SK-N-SH treated with all-trans-retinoic acid at 6 μM for 48 hours (cell line): Measurements from ENCODE around the gene CACNB2.

ENCODE experiments used
- ARNTL ChIP-seq: fragments of 450-650 bp; formaldehyde crosslinking; IDR thresholded peaks from 2 replicates; pipeline ENCODE4 v1.5.0; 2020; ENCODE audit warnings: low read depth, mild to moderate bottlenecking, moderate library complexity, borderline replicate concordance
- CSDC2 ChIP-seq: fragments of 250-450 bp; sonication (Bioruptor Pico); IDR thresholded peaks from 2 replicates; pipeline ENCODE4 v1.5.0; 2020; ENCODE audit warnings: mild to moderate bottlenecking, moderate library complexity
- RARB ChIP-seq: fragments of 250-450 bp; sonication (Bioruptor Pico); IDR thresholded peaks from 2 replicates; pipeline ENCODE4 v1.8.0; 2021; ENCODE audit warnings: mild to moderate bottlenecking, moderate library complexity
- SNAI2 ChIP-seq: fragments of 250-450 bp; sonication (Bioruptor Pico); IDR thresholded peaks from 2 replicates; pipeline ENCODE4 v1.5.0; 2020; ENCODE audit warnings: mild to moderate bottlenecking, moderate library complexity
- ZC3H10 ChIP-seq: fragments of 250-450 bp; sonication (Bioruptor Pico); IDR thresholded peaks from 2 replicates; pipeline ENCODE4 v1.5.1; 2021; ENCODE audit warnings: mild to moderate bottlenecking, moderate library complexity
- ZFP30 ChIP-seq: fragments of 450-650 bp; formaldehyde crosslinking; IDR thresholded peaks from 2 replicates; pipeline ENCODE4 v1.5.0; 2022; ENCODE audit warnings: mild to moderate bottlenecking, moderate library complexity
- ZNF565 ChIP-seq: fragments of 450-650 bp; formaldehyde crosslinking; conservative IDR thresholded peaks from 2 replicates; pipeline ENCODE4 v1.5.0; 2020; ENCODE audit warnings: low read depth, mild to moderate bottlenecking, moderate library complexity
- TF ChIP-seq, protein P1 (sequence below): fragments of 250-450 bp; sonication (Bioruptor Pico); IDR thresholded peaks from 2 replicates; pipeline ENCODE4 v1.8.0; 2020; ENCODE audit warnings: mild to moderate bottlenecking, moderate library complexity, borderline replicate concordance
- TF ChIP-seq, protein P2 (sequence below): fragments of 250-450 bp; sonication (Bioruptor Pico); IDR thresholded peaks from 2 replicates; pipeline ENCODE4 v1.5.1; 2020; ENCODE audit warnings: low read depth, mild to moderate bottlenecking, moderate library complexity

GRCh38 chr10:18367840-18368239, 227.6 kb downstream of the CACNB2 start:
- TF ChIP-seq, protein P1, sequence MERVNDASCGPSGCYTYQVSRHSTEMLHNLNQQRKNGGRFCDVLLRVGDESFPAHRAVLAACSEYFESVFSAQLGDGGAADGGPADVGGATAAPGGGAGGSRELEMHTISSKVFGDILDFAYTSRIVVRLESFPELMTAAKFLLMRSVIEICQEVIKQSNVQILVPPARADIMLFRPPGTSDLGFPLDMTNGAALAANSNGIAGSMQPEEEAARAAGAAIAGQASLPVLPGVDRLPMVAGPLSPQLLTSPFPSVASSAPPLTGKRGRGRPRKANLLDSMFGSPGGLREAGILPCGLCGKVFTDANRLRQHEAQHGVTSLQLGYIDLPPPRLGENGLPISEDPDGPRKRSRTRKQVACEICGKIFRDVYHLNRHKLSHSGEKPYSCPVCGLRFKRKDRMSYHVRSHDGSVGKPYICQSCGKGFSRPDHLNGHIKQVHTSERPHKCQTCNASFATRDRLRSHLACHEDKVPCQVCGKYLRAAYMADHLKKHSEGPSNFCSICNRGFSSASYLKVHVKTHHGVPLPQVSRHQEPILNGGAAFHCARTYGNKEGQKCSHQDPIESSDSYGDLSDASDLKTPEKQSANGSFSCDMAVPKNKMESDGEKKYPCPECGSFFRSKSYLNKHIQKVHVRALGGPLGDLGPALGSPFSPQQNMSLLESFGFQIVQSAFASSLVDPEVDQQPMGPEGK = no peak
- TF ChIP-seq ZFP30 (CRISPR knock-in tag) (no peak), RARB (CRISPR knock-in tag) (no peak), ARNTL (CRISPR knock-in tag) (no peak), ZNF565 (no peak), ZC3H10 (CRISPR knock-in tag) (no peak), CSDC2 (no peak), SNAI2 (CRISPR knock-in tag) (no peak)
- TF ChIP-seq, protein P2, sequence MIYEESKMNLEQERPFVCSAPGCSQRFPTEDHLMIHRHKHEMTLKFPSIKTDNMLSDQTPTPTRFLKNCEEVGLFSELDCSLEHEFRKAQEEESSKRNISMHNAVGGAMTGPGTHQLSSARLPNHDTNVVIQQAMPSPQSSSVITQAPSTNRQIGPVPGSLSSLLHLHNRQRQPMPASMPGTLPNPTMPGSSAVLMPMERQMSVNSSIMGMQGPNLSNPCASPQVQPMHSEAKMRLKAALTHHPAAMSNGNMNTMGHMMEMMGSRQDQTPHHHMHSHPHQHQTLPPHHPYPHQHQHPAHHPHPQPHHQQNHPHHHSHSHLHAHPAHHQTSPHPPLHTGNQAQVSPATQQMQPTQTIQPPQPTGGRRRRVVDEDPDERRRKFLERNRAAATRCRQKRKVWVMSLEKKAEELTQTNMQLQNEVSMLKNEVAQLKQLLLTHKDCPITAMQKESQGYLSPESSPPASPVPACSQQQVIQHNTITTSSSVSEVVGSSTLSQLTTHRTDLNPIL (CRISPR knock-in tag) = no peak
